Mesodermal cell (in vitro differentiated cells): Measurements from ENCODE around the gene PCDH12.

Experiments
- H3K27ac ChIP-seq: 2 replicates; pipeline ENCODE4 v1.7.0; 2013; ENCODE audit warnings: mild to moderate bottlenecking, low read depth, low read length, moderate library complexity; ENCODE audit not compliant: severe bottlenecking
- H3K36me3 ChIP-seq: 2 replicates; pipeline ENCODE4 v1.7.1; 2013; ENCODE audit warnings: mild to moderate bottlenecking, low read length, moderate library complexity; ENCODE audit not compliant: control insufficient read depth, insufficient read depth
- H3K4me1 ChIP-seq: one replicate; pipeline ENCODE4 v1.7.1; 2013; ENCODE audit warnings: mild to moderate bottlenecking, low read length; ENCODE audit not compliant: insufficient read depth, control insufficient read depth, poor library complexity, severe bottlenecking
- H3K4me3 ChIP-seq: 2 replicates; pipeline ENCODE4 v1.7.0; 2013; ENCODE audit warnings: low read length, control low read depth, mild to moderate bottlenecking; ENCODE audit not compliant: insufficient read depth, poor library complexity, severe bottlenecking; ENCODE audit errors: extremely low read depth
- H3K9me3 ChIP-seq: 2 replicates; pipeline ENCODE4 v1.7.1; 2013; ENCODE audit warnings: mild to moderate bottlenecking, low read length, moderate library complexity; ENCODE audit not compliant: control insufficient read depth
- WGBS, 2 experiments: methylation state at CpG; one replicate each; pipeline ENCODE4 v1.1.5; 2013; ENCODE audit warnings: missing lambda C conversion rate in 2 of 2; ENCODE audit not compliant: insufficient coverage in 2 of 2; 5-methylcytosine and 5-hydroxymethylcytosine counted together

Gene PCDH12

GRCh38 chr5:141906972-141907371, 51.0 kb downstream of the PCDH12 start:
- Histone ChIP-seq H3K4me1 (peaks cover 6% of the 10 kb centered on the region), H3K36me3 (no peaks in the 10 kb centered on the region), H3K27ac (no peak overlapping the region), H3K4me3 (no peak overlapping the region), H3K9me3 (no peaks in the 10 kb centered on the region)
- 0% methylated on average over 1 of the region's 1 CpG for WGBS, 2 experiments

- H3K27ac ChIP-seq: no peak overlapping the region
- no peak overlapping the region for H3K4me3 ChIP-seq
- H3K4me1 ChIP-seq: peaks cover 6% of the 10 kb centered on the region
- WGBS, 2 experiments: no CpG with 5 or more reads among the region's 1 CpG
- H3K9me3 ChIP-seq: no peaks in the 10 kb centered on the region
- no peaks in the 10 kb centered on the region for H3K36me3 ChIP-seq
Measured at GRCh38 chr5:141906517-141906916, 51.5 kb downstream of the PCDH12 start.

GRCh38 chr5:141904551-141904950, 53.5 kb downstream of the PCDH12 start:
- WGBS, 2 experiments: 91 to 96% methylated on average over 3 to 5 of the region's 5 CpGs
- Histone ChIP-seq H3K9me3 (no peaks in the 10 kb centered on the region), H3K27ac (no peak overlapping the region), H3K4me1 (peaks cover 6% of the 10 kb centered on the region), H3K4me3 (no peak overlapping the region), H3K36me3 (no peaks in the 10 kb centered on the region)

- no peaks in the 10 kb centered on the region for H3K36me3 ChIP-seq
- H3K27ac ChIP-seq: no peak overlapping the region
- peaks cover 6% of the 10 kb centered on the region for H3K4me1 ChIP-seq
- H3K4me3 ChIP-seq: no peak overlapping the region
- H3K9me3 ChIP-seq: no peaks in the 10 kb centered on the region
- 76 to 91% methylated on average over 4 of the region's 4 CpGs for WGBS, 2 experiments
Measured at GRCh38 chr5:141903261-141903660, 54.7 kb downstream of the PCDH12 start.

GRCh38 chr5:141902015-141902814, 55.8 kb downstream of the PCDH12 start:
- peaks cover 6% of the 10 kb centered on the region for H3K4me1 ChIP-seq
- H3K27ac ChIP-seq: no peak overlapping the region
- H3K9me3 ChIP-seq: no peaks in the 10 kb centered on the region
- 72 to 87% methylated on average over 3 of the region's 5 CpGs for WGBS, 2 experiments
- no peaks in the 10 kb centered on the region for H3K36me3 ChIP-seq
- no peak overlapping the region for H3K4me3 ChIP-seq

GRCh38 chr5:141898448-141899049, 59.5 kb downstream of the PCDH12 start:
- 88 to 90% methylated on average over 1 of the region's 2 CpGs for WGBS, 2 experiments
- no peaks in the 10 kb centered on the region for H3K9me3 ChIP-seq
- peaks cover 6% of the 10 kb centered on the region for H3K4me1 ChIP-seq
- H3K36me3 ChIP-seq: no peaks in the 10 kb centered on the region
- no peak overlapping the region for H3K27ac ChIP-seq
- H3K4me3 ChIP-seq: no peak overlapping the region

DNA sequence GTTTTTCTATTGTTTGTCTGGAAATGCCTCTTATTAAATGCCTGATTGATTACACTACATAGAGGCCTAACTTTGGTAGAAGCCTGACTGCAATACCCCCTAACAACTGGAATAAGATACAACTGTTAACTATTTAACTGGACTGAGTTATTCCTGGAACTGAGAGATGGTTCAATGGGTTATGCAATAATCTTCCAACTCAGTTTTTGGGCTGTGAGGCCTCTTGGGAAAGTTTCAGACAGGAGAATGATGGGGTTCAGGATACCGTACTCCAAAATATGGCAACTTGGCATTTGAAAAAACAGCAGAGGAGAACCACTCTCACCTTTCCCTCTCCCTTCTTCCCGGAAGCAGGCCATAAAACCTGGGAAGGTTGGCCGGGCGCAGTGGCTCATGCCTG, 60.6 kb downstream of the PCDH12 start:
- Histone ChIP-seq H3K36me3 (no peaks in the 10 kb centered on the region), H3K4me1 (no peaks in the 10 kb centered on the region), H3K4me3 (no peak overlapping the region), H3K9me3 (no peaks in the 10 kb centered on the region), H3K27ac (no peak overlapping the region)
- 100% methylated on average over 1 of the region's 4 CpGs; no CpG with 5 or more reads in 1 of the 2 experiments for WGBS, 2 experiments
